Skeletal muscle satellite cell (primary cell): ENCODE results near the gene APEH.
A peak's percentile ranks its signal among the peaks of the same experiment; 100 is the strongest.

Experiments used
- H3K27me3 ChIP-seq: 2 replicates; pipeline ENCODE4 v1.7.0; 2013; ENCODE audit warnings: low read length; ENCODE audit not compliant: control insufficient read depth, insufficient read depth
- H3K36me3 ChIP-seq: 2 replicates; pipeline ENCODE4 v1.7.0; 2013; ENCODE audit warnings: mild to moderate bottlenecking, control low read depth, low read length; ENCODE audit not compliant: insufficient read depth
- H3K4me1 ChIP-seq: 2 replicates; pipeline ENCODE4 v1.7.0; 2013; ENCODE audit warnings: low read length; ENCODE audit not compliant: control insufficient read depth, insufficient read depth
- H3K4me2 ChIP-seq: 2 replicates; pipeline ENCODE4 v1.7.0; 2013; ENCODE audit warnings: mild to moderate bottlenecking, low read length
- H3K4me3 ChIP-seq: 2 replicates; pipeline ENCODE4 v1.7.0; 2013; ENCODE audit warnings: low read length
- H3K9ac ChIP-seq: 2 replicates; pipeline ENCODE4 v1.7.0; 2013; ENCODE audit warnings: mild to moderate bottlenecking, low read depth, low read length, moderate library complexity
- H3K9me3 ChIP-seq: replicated peaks from 2 replicates; pipeline ENCODE4 v1.7.0; 2013; ENCODE audit warnings: mild to moderate bottlenecking, control low read depth, low read length

Gene APEH

DNA sequence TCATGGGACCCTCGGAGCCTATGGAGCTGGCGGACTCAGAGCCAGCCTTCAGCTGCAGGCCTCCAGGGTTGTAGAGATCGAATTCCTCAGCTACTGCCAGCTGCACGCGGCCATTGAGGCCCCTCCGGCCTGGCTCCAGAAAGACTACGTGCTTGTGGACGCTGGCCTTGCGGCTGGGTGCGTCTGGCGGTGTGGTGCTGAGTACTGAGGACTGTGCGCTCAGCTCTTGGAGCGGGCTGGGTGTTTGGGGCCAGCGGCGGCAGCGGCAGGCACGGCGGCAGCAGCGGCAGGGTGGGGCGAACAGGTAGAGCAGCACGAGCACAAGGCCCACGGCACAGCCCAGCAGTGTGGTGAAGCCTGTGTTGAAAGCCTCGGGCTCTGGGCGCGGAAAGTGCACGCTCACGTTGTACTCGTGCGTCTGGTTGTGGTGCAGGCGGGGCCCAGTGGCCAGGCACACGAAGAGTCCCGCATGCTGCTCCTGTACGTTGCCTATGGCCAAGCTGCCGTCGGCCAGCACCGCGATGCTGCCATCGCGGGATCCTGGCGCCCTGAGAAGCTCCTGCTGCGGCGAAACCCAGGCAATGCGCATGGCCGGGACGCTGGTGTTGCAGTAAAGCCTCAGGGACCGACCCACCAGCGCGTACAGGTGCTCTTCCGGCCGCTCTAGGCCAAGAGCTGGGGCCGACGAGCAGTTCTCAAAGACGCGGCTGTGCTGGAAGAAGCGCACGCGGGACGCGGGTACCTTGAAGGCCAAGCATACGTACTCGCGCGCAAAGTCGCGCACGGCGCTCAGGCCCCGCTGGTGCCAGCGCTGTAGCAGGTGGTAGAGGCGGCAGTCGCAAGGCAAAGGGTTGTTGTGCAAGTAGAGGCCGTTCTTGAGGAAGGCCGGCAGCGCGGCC, 44.1 kb downstream of the APEH start:
- Histone ChIP-seq H3K9me3 (no peaks in the 10 kb centered on the region), H3K27me3 (no peaks in the 10 kb centered on the region), H3K36me3 (peaks cover 25% of the 10 kb centered on the region), H3K4me1 (peaks cover 21% of the 10 kb centered on the region), H3K4me3 (no peak overlapping the region), H3K9ac (no peak overlapping the region), H3K4me2 (peak overlapping the region; percentile 91)

DNA sequence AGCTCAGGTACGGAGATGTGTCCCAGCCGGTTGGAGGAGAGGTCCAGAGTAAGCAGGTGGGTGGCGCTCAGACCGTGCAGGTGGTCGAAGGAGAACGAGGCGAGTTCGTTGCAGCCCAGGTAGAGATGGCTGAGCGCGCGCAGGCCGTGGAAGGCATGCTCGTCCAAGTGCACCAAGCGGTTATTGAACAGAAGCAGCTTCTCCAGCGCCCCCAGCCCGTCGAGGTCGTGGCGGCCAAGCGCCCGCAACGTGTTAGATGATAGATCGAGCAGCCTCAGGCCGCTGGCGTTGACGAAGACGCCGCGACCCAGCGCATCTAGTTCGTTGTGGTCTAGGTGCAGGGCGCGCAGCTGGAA, 44.7 kb downstream of the APEH start:
- H3K4me1 ChIP-seq: peaks cover 21% of the 10 kb centered on the region
- H3K4me2 ChIP-seq: peak overlapping the region; percentile 91
- peak overlapping the region; percentile 66 for H3K4me3 ChIP-seq
- H3K9ac ChIP-seq: no peak overlapping the region
- no peaks in the 10 kb centered on the region for H3K27me3 ChIP-seq
- H3K36me3 ChIP-seq: peaks cover 25% of the 10 kb centered on the region
- H3K9me3 ChIP-seq: no peaks in the 10 kb centered on the region

DNA sequence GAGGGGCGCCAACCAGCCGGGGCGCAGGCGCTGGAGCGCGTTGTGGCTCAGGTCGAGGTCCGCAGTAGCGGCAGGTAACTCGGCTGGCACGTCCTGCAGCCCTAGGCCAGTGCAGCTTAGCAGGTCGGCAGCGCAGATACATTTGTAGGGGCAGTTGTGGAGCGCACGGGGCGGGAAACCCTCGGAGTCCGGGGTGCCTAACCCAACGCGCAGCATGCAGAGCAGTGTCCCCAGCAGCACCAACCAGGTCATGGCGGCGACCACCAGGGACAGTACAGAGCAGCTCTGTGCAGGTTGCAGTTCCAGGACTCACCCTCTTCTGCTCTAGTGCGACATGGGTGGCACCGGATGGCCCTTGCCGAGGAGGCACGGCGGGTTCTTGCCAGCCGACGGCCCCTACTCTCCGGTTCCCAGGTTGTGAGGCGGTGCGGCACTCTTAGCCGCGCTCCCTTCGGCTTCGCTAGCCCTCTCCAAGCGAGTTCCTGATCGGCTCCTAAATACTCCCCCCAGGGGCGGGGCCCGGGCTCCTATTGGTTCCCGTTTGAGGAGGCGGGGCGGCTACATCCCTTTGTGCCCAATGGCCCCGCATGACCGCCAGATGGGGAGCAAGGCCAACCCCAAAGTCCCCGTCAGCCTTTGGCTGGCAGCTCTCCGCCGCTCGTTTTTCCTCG, 45.2 kb downstream of the APEH start, which contains the start of gene AMIGO3:
TSS of gene AMIGO3 (minus strand) at position 471 of the 671 bp plus-strand sequence. CDS start at position 252, 219 bp downstream.
- Histone ChIP-seq H3K4me3 (peak within 1 kb of the TSS; percentile 66), H3K4me2 (peak within 1 kb of the TSS; percentile 91), H3K36me3 (peaks cover 25% of the 10 kb centered on the region), H3K9me3 (no peaks in the 10 kb centered on the region), H3K9ac (no peak within 1 kb of the TSS), H3K4me1 (peaks cover 24% of the 10 kb centered on the region), H3K27me3 (no peaks in the 10 kb centered on the region)

DNA sequence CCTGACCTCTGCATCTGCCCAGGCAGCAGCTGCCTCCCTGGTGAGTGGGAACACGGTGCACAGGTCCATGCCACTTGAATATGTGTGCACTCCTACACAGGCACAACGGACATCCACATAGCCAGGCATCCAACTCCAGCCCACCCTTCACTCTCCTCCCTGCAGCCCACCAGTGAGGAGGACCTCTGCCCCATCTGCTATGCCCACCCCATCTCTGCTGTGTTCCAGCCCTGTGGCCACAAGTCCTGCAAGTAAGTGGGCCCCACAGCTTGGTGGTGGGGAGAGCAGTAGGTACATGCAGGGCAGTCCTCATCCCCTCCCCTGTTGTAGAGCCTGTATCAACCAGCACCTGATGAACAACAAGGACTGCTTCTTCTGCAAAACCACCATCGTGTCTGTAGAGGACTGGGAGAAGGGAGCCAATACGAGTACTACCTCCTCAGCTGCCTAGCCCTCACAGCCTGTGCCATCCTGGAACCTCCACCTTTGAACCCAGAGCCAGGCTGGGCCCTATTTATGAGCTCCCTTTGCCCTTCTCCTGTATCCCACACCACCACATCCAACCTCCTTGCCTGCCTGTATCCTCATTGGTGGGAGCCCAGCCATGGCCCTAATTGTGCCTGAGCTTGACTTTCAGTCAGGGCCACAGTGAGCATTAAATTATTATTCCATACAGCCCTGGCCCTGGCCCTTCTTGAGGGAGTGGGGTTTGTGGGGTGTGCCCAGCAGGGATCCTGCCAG, 46.9 kb downstream of the APEH start:
- Histone ChIP-seq H3K4me2 (no peak overlapping the region), H3K4me3 (no peak overlapping the region), H3K9me3 (no peaks in the 10 kb centered on the region), H3K36me3 (peaks cover 39% of the 10 kb centered on the region), H3K4me1 (peaks cover 30% of the 10 kb centered on the region), H3K9ac (no peak overlapping the region), H3K27me3 (no peaks in the 10 kb centered on the region)

DNA sequence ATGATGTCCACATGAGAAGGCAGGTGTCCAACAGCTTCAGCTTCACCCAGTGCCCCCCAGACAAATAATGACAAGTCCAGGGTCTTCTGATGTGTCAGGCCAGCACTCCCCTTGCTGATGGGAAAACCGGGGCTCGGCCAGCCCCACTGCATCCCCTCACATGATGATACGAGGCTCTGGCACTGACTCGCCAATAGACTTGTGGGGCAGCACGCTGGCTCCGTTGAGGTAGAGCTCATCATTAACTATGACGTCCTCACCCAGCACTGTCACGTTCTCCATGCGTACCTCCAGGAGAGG, 47.4 kb downstream of the APEH start:
- Histone ChIP-seq H3K4me1 (peaks cover 30% of the 10 kb centered on the region), H3K9ac (no peak overlapping the region), H3K27me3 (no peaks in the 10 kb centered on the region), H3K4me3 (no peak overlapping the region), H3K36me3 (peaks cover 43% of the 10 kb centered on the region), H3K9me3 (no peaks in the 10 kb centered on the region), H3K4me2 (no peak overlapping the region)

DNA sequence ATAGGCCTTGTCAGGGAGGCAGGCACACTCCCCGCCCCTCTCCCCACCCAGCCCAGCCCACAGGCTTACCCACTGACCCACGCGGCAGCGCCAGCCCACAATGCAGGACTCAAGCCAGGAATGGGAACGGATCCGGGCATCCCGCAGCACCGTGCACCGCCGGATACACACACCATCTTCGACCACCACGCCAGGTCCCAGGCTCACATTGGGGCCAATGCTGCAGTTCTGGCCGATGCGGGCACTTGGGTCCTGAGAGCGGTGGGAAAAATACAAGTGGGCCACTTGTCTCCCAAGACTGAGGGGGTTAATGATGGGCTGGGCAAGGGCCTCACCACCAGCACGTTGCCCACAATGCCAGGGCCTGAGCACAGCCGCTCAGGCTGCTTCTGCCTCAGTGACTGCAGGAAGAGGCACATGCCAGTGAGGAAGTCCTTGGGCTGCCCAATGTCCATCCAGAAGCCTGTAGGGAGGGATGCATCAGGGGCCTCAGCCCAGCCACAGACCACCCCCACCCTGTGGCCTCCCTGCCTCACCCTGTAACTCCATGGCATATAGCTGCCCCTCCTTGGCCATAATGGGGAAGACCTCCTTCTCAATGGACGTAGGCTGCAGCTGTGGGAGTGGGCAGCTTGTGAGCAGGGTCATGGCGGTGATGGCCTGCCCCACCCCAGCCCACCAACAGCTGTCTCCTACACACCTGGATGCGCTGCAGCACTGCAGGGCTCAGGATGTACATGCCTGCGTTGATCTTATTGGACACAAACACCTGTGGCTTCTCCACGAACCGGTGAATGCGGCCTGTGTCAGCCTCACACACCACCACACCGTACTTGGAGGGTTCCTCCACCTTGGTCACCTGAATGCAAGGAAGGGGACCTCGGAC, 48.0 kb downstream of the APEH start:
- Histone ChIP-seq H3K9me3 (no peaks in the 10 kb centered on the region), H3K4me3 (peak overlapping the region; percentile 99), H3K4me2 (peak overlapping the region; percentile 98), H3K36me3 (peaks cover 49% of the 10 kb centered on the region), H3K27me3 (no peaks in the 10 kb centered on the region), H3K9ac (peak overlapping the region; percentile 98), H3K4me1 (peaks cover 30% of the 10 kb centered on the region)

DNA sequence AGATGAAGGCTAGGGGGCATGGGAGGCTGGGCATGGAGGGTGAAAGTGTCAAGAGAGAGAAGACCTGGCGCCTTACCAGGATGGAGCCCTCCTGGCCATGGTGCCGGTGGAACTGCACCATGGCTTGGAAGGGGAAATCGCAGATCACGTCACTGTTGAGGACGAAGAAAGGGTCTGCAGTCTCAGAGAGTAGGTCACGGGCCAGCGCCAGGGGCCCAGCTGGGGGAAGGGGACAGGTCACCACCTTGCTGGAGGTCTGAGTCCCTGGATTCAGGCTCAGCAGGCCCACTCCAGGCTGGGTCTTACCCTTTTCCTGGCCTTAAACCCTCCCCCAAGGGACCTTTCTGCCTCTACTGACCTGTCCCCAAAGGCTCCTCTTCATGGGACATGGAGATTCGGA, 48.7 kb downstream of the APEH start:
- Histone ChIP-seq H3K9ac (peak overlapping the region; percentile 98), H3K36me3 (peaks cover 56% of the 10 kb centered on the region), H3K27me3 (no peaks in the 10 kb centered on the region), H3K9me3 (no peaks in the 10 kb centered on the region), H3K4me1 (peaks cover 30% of the 10 kb centered on the region), H3K4me3 (peak overlapping the region; percentile 99), H3K4me2 (peak overlapping the region; percentile 98)

DNA sequence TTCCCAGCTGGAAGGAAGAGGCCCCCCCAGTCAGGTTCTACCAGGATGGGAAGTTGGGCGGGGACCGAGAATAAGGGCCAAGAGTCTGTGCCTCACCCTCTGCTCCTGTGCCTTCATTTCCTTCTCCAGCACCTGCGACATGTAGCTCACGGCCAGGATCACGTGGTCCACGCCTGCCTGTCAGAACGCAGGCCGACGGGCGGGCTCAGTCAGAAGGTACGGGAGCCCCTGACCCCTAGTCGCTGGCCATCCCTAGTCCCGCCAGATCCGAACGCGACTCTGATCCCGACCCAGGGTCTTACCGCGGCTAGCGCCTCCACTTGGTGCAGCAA, 49.1 kb downstream of the APEH start:
- Histone ChIP-seq H3K9me3 (no peaks in the 10 kb centered on the region), H3K4me2 (peak overlapping the region; percentile 98), H3K4me3 (peak overlapping the region; percentile 99), H3K27me3 (no peaks in the 10 kb centered on the region), H3K4me1 (peaks cover 30% of the 10 kb centered on the region), H3K9ac (peak overlapping the region; percentile 98), H3K36me3 (peaks cover 60% of the 10 kb centered on the region)

DNA sequence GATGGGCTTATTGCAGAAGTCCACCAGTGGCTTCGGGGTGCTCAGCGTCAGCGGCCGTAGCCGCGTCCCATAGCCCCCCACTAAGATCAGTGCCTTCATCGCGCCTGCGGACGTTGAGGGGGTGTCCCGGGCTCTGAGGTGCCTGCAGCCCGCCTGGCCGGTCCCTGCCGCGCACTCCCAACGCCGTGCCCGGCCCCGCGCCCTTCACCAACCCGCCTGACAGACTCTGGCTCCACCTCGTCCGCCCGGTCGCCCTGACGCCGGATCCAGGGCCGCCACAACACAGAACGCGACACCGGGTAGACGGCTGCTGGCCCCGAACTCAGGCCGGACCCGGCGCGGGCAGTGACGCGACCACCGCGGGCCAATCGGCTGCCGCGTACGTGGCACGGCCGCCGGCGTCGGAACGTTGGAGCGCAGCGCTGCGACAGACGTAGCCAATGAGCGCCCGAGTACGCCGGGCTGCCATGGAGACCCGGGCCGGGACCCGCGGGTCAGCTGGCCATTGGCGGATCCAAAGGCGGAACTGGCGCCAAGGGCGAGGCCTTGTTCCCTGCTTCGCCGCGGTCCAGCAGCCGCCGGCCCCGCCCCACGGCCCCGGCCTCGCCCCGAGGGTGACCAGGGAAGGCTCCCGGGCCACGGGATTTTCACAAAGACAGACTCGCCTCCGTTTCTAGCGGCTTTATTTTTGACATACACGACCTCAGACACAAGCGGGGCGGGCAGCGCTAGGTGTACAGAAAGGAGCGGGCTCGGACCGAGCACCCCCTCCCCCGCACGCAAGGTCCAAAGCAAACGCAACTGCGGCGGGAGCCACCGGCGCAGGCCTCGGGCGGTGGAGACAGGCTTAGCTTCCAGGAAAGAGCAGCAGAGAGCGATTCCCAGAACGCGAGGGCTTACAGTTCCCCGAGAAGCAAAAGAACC, 49.7 kb downstream of the APEH start, which contains the start of gene GMPPB:
TSS of gene GMPPB (minus strand) at position 324 of the 924 bp plus-strand sequence. CDS start at position 99, 225 bp downstream.
- Histone ChIP-seq H3K4me2 (peak within 1 kb of the TSS; percentile 99), H3K36me3 (peaks cover 61% of the 10 kb centered on the region), H3K9ac (peak within 1 kb of the TSS; percentile 98), H3K9me3 (no peaks in the 10 kb centered on the region), H3K4me3 (peak within 1 kb of the TSS; percentile 99), H3K4me1 (peaks cover 28% of the 10 kb centered on the region), H3K27me3 (no peaks in the 10 kb centered on the region)

DNA sequence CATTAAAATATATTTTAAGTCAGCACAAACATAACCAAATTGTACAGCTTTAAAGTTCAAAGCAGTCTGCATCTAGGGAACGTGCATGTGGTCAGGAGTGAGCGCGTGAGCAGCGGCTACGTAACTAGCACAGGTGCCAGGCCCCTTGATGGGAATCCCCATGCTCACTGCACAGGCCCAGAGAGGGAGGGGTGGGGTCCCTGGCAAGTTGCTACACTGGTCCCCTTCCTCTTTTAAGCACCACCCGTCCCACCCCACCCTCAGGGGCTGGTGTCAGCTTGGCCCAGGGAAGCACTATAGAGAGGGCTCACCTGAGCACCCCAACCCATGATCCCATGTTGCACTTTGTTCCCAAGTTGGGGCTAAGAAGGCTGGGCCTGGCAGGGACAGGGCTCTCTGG, 50.4 kb downstream of the APEH start:
- H3K27me3 ChIP-seq: no peaks in the 10 kb centered on the region
- peak overlapping the region; percentile 98 for H3K9ac ChIP-seq
- H3K36me3 ChIP-seq: peaks cover 61% of the 10 kb centered on the region
- peak overlapping the region; percentile 99 for H3K4me2 ChIP-seq
- no peaks in the 10 kb centered on the region for H3K9me3 ChIP-seq
- peak overlapping the region; percentile 80 for H3K4me3 ChIP-seq
- peaks cover 23% of the 10 kb centered on the region for H3K4me1 ChIP-seq
